ENCODE results near the gene MRPS5.

The MRPS5 gene

GRCh38 chr2:95073856-95074662, 47.5 kb downstream of the MRPS5 start:
- Histone ChIP-seq H3K36me3 (ENCODE audit: control insufficient read depth, insufficient read depth, low read length) (no peaks in the 10 kb centered on the region), H3K4me3 (ENCODE audit: extremely low read depth, insufficient read depth, low read length, poor library complexity, severe bottlenecking) (no peak overlapping the region), H3K27ac (ENCODE audit: low read depth, low read length, severe bottlenecking) (no peak overlapping the region), H3K9me3 (ENCODE audit: control insufficient read depth, low read length) (no peaks in the 10 kb centered on the region), H3K4me1 (ENCODE audit: control insufficient read depth, insufficient read depth, low read length, poor library complexity, severe bottlenecking) (no peaks in the 10 kb centered on the region)
- 91 to 92% methylated on average over 13 to 14 of the region's 18 CpGs for WGBS, 2 experiments (ENCODE audit: insufficient coverage in 2 of 2)

GRCh38 chr2:95072424-95072823, 49.2 kb downstream of the MRPS5 start:
- Histone ChIP-seq H3K4me3 (ENCODE audit: extremely low read depth, insufficient read depth, low read length, poor library complexity, severe bottlenecking) (no peak overlapping the region), H3K9me3 (ENCODE audit: control insufficient read depth, low read length) (no peaks in the 10 kb centered on the region), H3K4me1 (ENCODE audit: control insufficient read depth, insufficient read depth, low read length, poor library complexity, severe bottlenecking) (no peaks in the 10 kb centered on the region), H3K36me3 (ENCODE audit: control insufficient read depth, insufficient read depth, low read length) (no peaks in the 10 kb centered on the region), H3K27ac (ENCODE audit: low read depth, low read length, severe bottlenecking) (no peak overlapping the region)
- 85% methylated on average over 4 of the region's 4 CpGs for WGBS, 2 experiments (ENCODE audit: insufficient coverage in 2 of 2)

- Histone ChIP-seq H3K36me3 (ENCODE audit: control insufficient read depth, insufficient read depth, low read length) (no peaks in the 10 kb centered on the region), H3K9me3 (ENCODE audit: control insufficient read depth, low read length) (no peaks in the 10 kb centered on the region), H3K4me3 (ENCODE audit: extremely low read depth, insufficient read depth, low read length, poor library complexity, severe bottlenecking) (no peak overlapping the region), H3K27ac (ENCODE audit: low read depth, low read length, severe bottlenecking) (no peak overlapping the region), H3K4me1 (ENCODE audit: control insufficient read depth, insufficient read depth, low read length, poor library complexity, severe bottlenecking) (no peaks in the 10 kb centered on the region)
- 90 to 92% methylated on average over 2 of the region's 4 CpGs for WGBS, 2 experiments (ENCODE audit: insufficient coverage in 2 of 2)
These were observed 49.8 kb downstream of the MRPS5 start for GRCh38 chr2:95071856-95072255.

GRCh38 chr2:95069465-95069864, 52.1 kb downstream of the MRPS5 start:
- no peaks in the 10 kb centered on the region for H3K4me1 ChIP-seq (ENCODE audit: control insufficient read depth, insufficient read depth, low read length, poor library complexity, severe bottlenecking)
- H3K9me3 ChIP-seq (ENCODE audit: control insufficient read depth, low read length): no peaks in the 10 kb centered on the region
- no peak overlapping the region for H3K4me3 ChIP-seq (ENCODE audit: extremely low read depth, insufficient read depth, low read length, poor library complexity, severe bottlenecking)
- H3K27ac ChIP-seq (ENCODE audit: low read depth, low read length, severe bottlenecking): no peak overlapping the region
- no peaks in the 10 kb centered on the region for H3K36me3 ChIP-seq (ENCODE audit: control insufficient read depth, insufficient read depth, low read length)
- 95 to 100% methylated on average over 1 to 5 of the region's 9 CpGs for WGBS, 2 experiments (ENCODE audit: insufficient coverage in 2 of 2)

GRCh38 chr2:95068256-95068655, 53.4 kb downstream of the MRPS5 start:
- no peak overlapping the region for H3K4me3 ChIP-seq (ENCODE audit: extremely low read depth, insufficient read depth, low read length, poor library complexity, severe bottlenecking)
- H3K4me1 ChIP-seq (ENCODE audit: control insufficient read depth, insufficient read depth, low read length, poor library complexity, severe bottlenecking): no peaks in the 10 kb centered on the region
- no peaks in the 10 kb centered on the region for H3K9me3 ChIP-seq (ENCODE audit: control insufficient read depth, low read length)
- 60 to 100% methylated on average over 1 of the region's 2 CpGs for WGBS, 2 experiments (ENCODE audit: insufficient coverage in 2 of 2)
- no peaks in the 10 kb centered on the region for H3K36me3 ChIP-seq (ENCODE audit: control insufficient read depth, insufficient read depth, low read length)
- no peak overlapping the region for H3K27ac ChIP-seq (ENCODE audit: low read depth, low read length, severe bottlenecking)

- 81 to 88% methylated on average over 6 to 7 of the region's 12 CpGs for WGBS, 2 experiments (ENCODE audit: insufficient coverage in 2 of 2)
- H3K4me3 ChIP-seq (ENCODE audit: extremely low read depth, insufficient read depth, low read length, poor library complexity, severe bottlenecking): no peak overlapping the region
- H3K36me3 ChIP-seq (ENCODE audit: control insufficient read depth, insufficient read depth, low read length): no peaks in the 10 kb centered on the region
- no peaks in the 10 kb centered on the region for H3K9me3 ChIP-seq (ENCODE audit: control insufficient read depth, low read length)
- H3K27ac ChIP-seq (ENCODE audit: low read depth, low read length, severe bottlenecking): no peak overlapping the region
- H3K4me1 ChIP-seq (ENCODE audit: control insufficient read depth, insufficient read depth, low read length, poor library complexity, severe bottlenecking): peaks cover 3% of the 10 kb centered on the region
These were observed 58.3 kb downstream of the MRPS5 start for GRCh38 chr2:95063086-95063958.

GRCh38 chr2:95062242-95063085, 59.1 kb downstream of the MRPS5 start:
- Histone ChIP-seq H3K4me1 (ENCODE audit: control insufficient read depth, insufficient read depth, low read length, poor library complexity, severe bottlenecking) (peaks cover 3% of the 10 kb centered on the region), H3K36me3 (ENCODE audit: control insufficient read depth, insufficient read depth, low read length) (no peaks in the 10 kb centered on the region), H3K27ac (ENCODE audit: low read depth, low read length, severe bottlenecking) (no peak overlapping the region), H3K4me3 (ENCODE audit: extremely low read depth, insufficient read depth, low read length, poor library complexity, severe bottlenecking) (no peak overlapping the region), H3K9me3 (ENCODE audit: control insufficient read depth, low read length) (no peaks in the 10 kb centered on the region)
- 64 to 87% methylated on average over 6 to 8 of the region's 11 CpGs for WGBS, 2 experiments (ENCODE audit: insufficient coverage in 2 of 2)

GRCh38 chr2:95061601-95062183, 59.9 kb downstream of the MRPS5 start:
- Histone ChIP-seq H3K9me3 (ENCODE audit: control insufficient read depth, low read length) (no peaks in the 10 kb centered on the region), H3K4me1 (ENCODE audit: control insufficient read depth, insufficient read depth, low read length, poor library complexity, severe bottlenecking) (peaks cover 10% of the 10 kb centered on the region), H3K36me3 (ENCODE audit: control insufficient read depth, insufficient read depth, low read length) (no peaks in the 10 kb centered on the region), H3K4me3 (ENCODE audit: extremely low read depth, insufficient read depth, low read length, poor library complexity, severe bottlenecking) (no peak overlapping the region), H3K27ac (ENCODE audit: low read depth, low read length, severe bottlenecking) (no peak overlapping the region)
- whole genome bisulfite sequencing, 2 experiments (ENCODE audit: insufficient coverage in 2 of 2): 73 to 90% methylated on average over 7 to 11 of the region's 11 CpGs

- 75% methylated on average over 1 of the region's 1 CpG; no CpG with 5 or more reads in 1 of the 2 experiments for WGBS, 2 experiments (ENCODE audit: insufficient coverage in 2 of 2)
- Histone ChIP-seq H3K4me1 (ENCODE audit: control insufficient read depth, insufficient read depth, low read length, poor library complexity, severe bottlenecking) (peaks cover 15% of the 10 kb centered on the region), H3K9me3 (ENCODE audit: control insufficient read depth, low read length) (no peaks in the 10 kb centered on the region), H3K36me3 (ENCODE audit: control insufficient read depth, insufficient read depth, low read length) (no peaks in the 10 kb centered on the region), H3K4me3 (ENCODE audit: extremely low read depth, insufficient read depth, low read length, poor library complexity, severe bottlenecking) (no peak overlapping the region), H3K27ac (ENCODE audit: low read depth, low read length, severe bottlenecking) (no peak overlapping the region)
These were observed 60.5 kb downstream of the MRPS5 start for GRCh38 chr2:95061119-95061512.
